Mammary epithelial cell (primary cell): Measurements from ENCODE around the gene LARGE2.

ENCODE experiments used
- EZH2 ChIP-seq: IDR thresholded peaks from 2 replicates; pipeline ENCODE4 v1.6.1; 2012; ENCODE audit warnings: low read length, inconsistent platforms, borderline replicate concordance
- TF ChIP-seq, protein P1 (sequence below), 2 donors: IDR thresholded peaks in 1 of 2; conservative IDR thresholded peaks in 1 of 2; 2 replicates each; pipeline ENCODE4 v1.5.1; 2011 to 2012; ENCODE audit warnings: inconsistent platforms in 2 of 2, low read length in 2 of 2, mild to moderate bottlenecking in 2 of 2, control low read depth in 1 of 2, low read depth in 1 of 2; ENCODE audit not compliant: insufficient read depth in 1 of 2; ENCODE audit errors: extremely low read depth in 1 of 2

- TF ChIP-seq, protein P1, sequence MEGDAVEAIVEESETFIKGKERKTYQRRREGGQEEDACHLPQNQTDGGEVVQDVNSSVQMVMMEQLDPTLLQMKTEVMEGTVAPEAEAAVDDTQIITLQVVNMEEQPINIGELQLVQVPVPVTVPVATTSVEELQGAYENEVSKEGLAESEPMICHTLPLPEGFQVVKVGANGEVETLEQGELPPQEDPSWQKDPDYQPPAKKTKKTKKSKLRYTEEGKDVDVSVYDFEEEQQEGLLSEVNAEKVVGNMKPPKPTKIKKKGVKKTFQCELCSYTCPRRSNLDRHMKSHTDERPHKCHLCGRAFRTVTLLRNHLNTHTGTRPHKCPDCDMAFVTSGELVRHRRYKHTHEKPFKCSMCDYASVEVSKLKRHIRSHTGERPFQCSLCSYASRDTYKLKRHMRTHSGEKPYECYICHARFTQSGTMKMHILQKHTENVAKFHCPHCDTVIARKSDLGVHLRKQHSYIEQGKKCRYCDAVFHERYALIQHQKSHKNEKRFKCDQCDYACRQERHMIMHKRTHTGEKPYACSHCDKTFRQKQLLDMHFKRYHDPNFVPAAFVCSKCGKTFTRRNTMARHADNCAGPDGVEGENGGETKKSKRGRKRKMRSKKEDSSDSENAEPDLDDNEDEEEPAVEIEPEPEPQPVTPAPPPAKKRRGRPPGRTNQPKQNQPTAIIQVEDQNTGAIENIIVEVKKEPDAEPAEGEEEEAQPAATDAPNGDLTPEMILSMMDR (conservative IDR thresholded peaks at IDR 0.05 in 1 of 2, IDR thresholded peaks at IDR 0.05 in 1 of 2; ENCODE audit: extremely low read depth in 1 of 2, insufficient read depth in 1 of 2, low read depth in 1 of 2, low read length in 2 of 2) = no peak
- TF ChIP-seq EZH2 = no peak
Observed at GRCh38 chr11:45930031-45930794, 7.8 kb downstream of the LARGE2 start.
